GM21515 (cell line): ENCODE results near the gene MEOX2.

Experiments
- ATAC-seq: cut with Tn5 transposase; IDR thresholded peaks from one replicate; pipeline ENCODE4 v1.9.1; 2021; ENCODE audit not compliant: unreplicated experiment

Gene MEOX2

DNA sequence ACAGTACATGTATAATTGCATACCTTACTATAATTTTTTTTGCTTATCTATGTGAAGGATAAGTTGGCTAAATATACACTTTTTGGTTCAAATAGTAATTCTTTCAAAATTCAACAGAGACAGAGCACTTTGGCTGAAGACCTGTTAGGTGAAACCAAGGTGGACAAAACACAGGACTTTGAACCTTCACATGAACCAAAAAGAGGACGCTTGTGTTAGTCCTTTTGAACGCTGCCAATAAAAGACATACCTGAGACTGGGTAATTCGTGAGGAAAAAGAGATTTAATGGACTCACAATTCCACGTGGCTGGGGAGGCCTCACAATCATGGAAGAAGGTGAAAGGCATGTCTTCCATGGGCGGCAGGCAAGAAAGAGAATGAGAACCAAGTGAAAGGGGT lies 120.0 kb downstream of the MEOX2 start:
- ATAC-seq, result no peak

DNA sequence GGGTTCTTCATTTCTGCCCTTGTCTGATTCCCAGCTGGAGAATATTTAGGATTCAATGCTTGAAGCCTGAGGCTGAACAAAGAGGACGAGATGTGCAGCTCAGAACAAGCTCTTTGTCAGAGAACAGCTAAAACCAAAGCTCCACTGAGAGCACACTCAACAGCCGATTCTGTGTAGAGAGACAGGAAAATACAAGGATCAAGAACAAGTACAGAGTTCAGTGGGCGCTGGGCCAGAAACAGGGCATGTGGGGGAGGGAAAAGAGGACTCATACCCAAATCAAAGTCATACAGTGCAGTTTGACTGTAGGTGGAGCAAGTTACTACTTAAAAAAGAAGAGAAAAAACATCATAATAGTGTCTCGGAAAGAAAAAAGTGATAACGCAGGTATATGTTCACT lies 124.6 kb downstream of the MEOX2 start, which contains the start of gene AGMO:
Gene AGMO (minus strand): TSS at position 181 of the 400 bp plus-strand sequence.
- ATAC-seq, result no peak
